ENCODE measurements around the gene EVA1A. TPM values are rescaled to one million over a fixed set of nuclear protein-coding genes. Genes with fewer than 3 reads are reported as not detected.

Gene EVA1A
- polyA plus RNA-seq, 1 donor (not counting 4 experiments of a cell fraction or from before 2014, with no cell fraction given) = 11.5 TPM

- peaks cover 8% of the 10 kb centered on the region for H3K79me2 ChIP-seq (ENCODE audit: control insufficient read depth, insufficient read depth, low read length)
- H3K4me3 ChIP-seq (ENCODE audit: control insufficient read depth in 2 of 3, extremely low read depth in 1 of 3, insufficient read depth in 2 of 3, low read depth in 1 of 3, low read length in 3 of 3) = no peak overlapping the region
- no peak for DNase-seq (ENCODE audit: low read depth, low spot score)
- H3K27me3 ChIP-seq (ENCODE audit: control insufficient read depth, extremely low read depth, insufficient read depth, low read length) = no peaks in the 10 kb centered on the region
- no peak overlapping the region for H2AFZ ChIP-seq (ENCODE audit: control insufficient read depth, low read length)
- TF ChIP-seq CTCF (optimal IDR thresholded peaks at IDR 0.05 in 1 of 3, IDR thresholded peaks at IDR 0.05 in 1 of 3, conservative IDR thresholded peaks at IDR 0.05 in 1 of 3; ENCODE audit: extremely low read depth in 1 of 3, insufficient read depth in 2 of 3, low read length in 3 of 3) (no peak), EZH2 (IDR thresholded peaks at IDR 0.05; ENCODE audit: low read length) (no peak)
- H3K4me2 ChIP-seq (ENCODE audit: control insufficient read depth, extremely low read depth, insufficient read depth, low read depth, low read length) = no peak overlapping the region
- no peaks in the 10 kb centered on the region for H3K4me1 ChIP-seq (ENCODE audit: control insufficient read depth, extremely low read depth, insufficient read depth, low read length)
- no peak overlapping the region for H3K9ac ChIP-seq (ENCODE audit: control insufficient read depth, extremely low read depth, insufficient read depth, low read length)
- dilution Hi-C loops (cut with MboI; ENCODE audit: extremely low pct_ligation_motif_present, low sequenced_read_pairs) = no loop called here
- no peaks in the 10 kb centered on the region for H3K9me3 ChIP-seq (ENCODE audit: control insufficient read depth, low read depth, low read length)
- no peak overlapping the region for H3K27ac ChIP-seq (ENCODE audit: control insufficient read depth, insufficient read depth, low read length)
- no peaks in the 10 kb centered on the region for H3K9me1 ChIP-seq (ENCODE audit: control insufficient read depth, extremely low read depth, insufficient read depth, low read length)
- FAIRE-seq = no peak
- peaks cover 0 to 3% of the 10 kb centered on the region in 2 experiments for H3K36me3 ChIP-seq (ENCODE audit: control insufficient read depth in 2 of 2, extremely low read depth in 1 of 2, insufficient read depth in 2 of 2, low read length in 2 of 2)
- no peaks in the 10 kb centered on the region for H4K20me1 ChIP-seq (ENCODE audit: control insufficient read depth, extremely low read depth, insufficient read depth, low read length)
These were observed 9.3 kb downstream of the EVA1A start for GRCh38 chr2:75551434-75551833.

- H3K27ac ChIP-seq (ENCODE audit: control insufficient read depth, insufficient read depth, low read length) = no peak overlapping the region
- no peaks in the 10 kb centered on the region for H4K20me1 ChIP-seq (ENCODE audit: control insufficient read depth, extremely low read depth, insufficient read depth, low read length)
- TF ChIP-seq CTCF (optimal IDR thresholded peaks at IDR 0.05 in 1 of 3, IDR thresholded peaks at IDR 0.05 in 1 of 3, conservative IDR thresholded peaks at IDR 0.05 in 1 of 3; ENCODE audit: extremely low read depth in 1 of 3, insufficient read depth in 2 of 3, low read length in 3 of 3) (no peak), EZH2 (IDR thresholded peaks at IDR 0.05; ENCODE audit: low read length) (no peak)
- FAIRE-seq (no peak), DNase-seq (ENCODE audit: low read depth, low spot score) (no peak)
- H3K4me1 ChIP-seq (ENCODE audit: control insufficient read depth, extremely low read depth, insufficient read depth, low read length) = no peaks in the 10 kb centered on the region
- peaks cover 3% of the 10 kb centered on the region for H3K79me2 ChIP-seq (ENCODE audit: control insufficient read depth, insufficient read depth, low read length)
- H3K27me3 ChIP-seq (ENCODE audit: control insufficient read depth, extremely low read depth, insufficient read depth, low read length) = no peaks in the 10 kb centered on the region
- no peaks in the 10 kb centered on the region for H3K9me1 ChIP-seq (ENCODE audit: control insufficient read depth, extremely low read depth, insufficient read depth, low read length)
- no peak overlapping the region for H3K4me3 ChIP-seq (ENCODE audit: control insufficient read depth in 2 of 3, extremely low read depth in 1 of 3, insufficient read depth in 2 of 3, low read depth in 1 of 3, low read length in 3 of 3)
- H3K4me2 ChIP-seq (ENCODE audit: control insufficient read depth, extremely low read depth, insufficient read depth, low read depth, low read length) = no peak overlapping the region
- dilution Hi-C loops (cut with MboI; ENCODE audit: extremely low pct_ligation_motif_present, low sequenced_read_pairs) = no loop called here
- no peaks in the 10 kb centered on the region for H3K9me3 ChIP-seq (ENCODE audit: control insufficient read depth, low read depth, low read length)
- no peak overlapping the region for H3K9ac ChIP-seq (ENCODE audit: control insufficient read depth, extremely low read depth, insufficient read depth, low read length)
- no peak overlapping the region for H2AFZ ChIP-seq (ENCODE audit: control insufficient read depth, low read length)
- peaks cover 0 to 3% of the 10 kb centered on the region in 2 experiments for H3K36me3 ChIP-seq (ENCODE audit: control insufficient read depth in 2 of 2, extremely low read depth in 1 of 2, insufficient read depth in 2 of 2, low read length in 2 of 2)
These were observed 11.1 kb downstream of the EVA1A start for GRCh38 chr2:75549401-75550253.
